Ovary (tissue), 3 donors: ENCODE measurements around the gene FAM107A.

Source experiments
- EP300 ChIP-seq: sonication (generic); formaldehyde crosslinking; IDR thresholded peaks from one replicate; pipeline ENCODE4 v1.6.1; 2017; ENCODE audit warnings: antibody characterized with exemption
- POLR2A ChIP-seq: fragments of 450-650 bp; IDR thresholded peaks from one replicate; pipeline ENCODE4 v1.6.1; 2017; ENCODE audit warnings: antibody characterized with exemption, mild to moderate bottlenecking, moderate library complexity
- TF ChIP-seq, protein P1 (sequence below), 3 donors: fragments of 450-650 bp in 2 of 3; fragments of 200-600 bp in 1 of 3; IDR thresholded peaks; one replicate each; pipeline versions ENCODE4 v1.5.1 to v1.8.0; 2016 to 2022; ENCODE audit warnings: antibody characterized with exemption in 3 of 3, mild to moderate bottlenecking in 1 of 3
- donor health status: DM: no; HTN: no; CAD: no.

GRCh38 chr3:58607816-58608215 is 30.6 kb upstream of the FAM107A start:
- TF ChIP-seq POLR2A: no peak
- TF ChIP-seq, protein P1, sequence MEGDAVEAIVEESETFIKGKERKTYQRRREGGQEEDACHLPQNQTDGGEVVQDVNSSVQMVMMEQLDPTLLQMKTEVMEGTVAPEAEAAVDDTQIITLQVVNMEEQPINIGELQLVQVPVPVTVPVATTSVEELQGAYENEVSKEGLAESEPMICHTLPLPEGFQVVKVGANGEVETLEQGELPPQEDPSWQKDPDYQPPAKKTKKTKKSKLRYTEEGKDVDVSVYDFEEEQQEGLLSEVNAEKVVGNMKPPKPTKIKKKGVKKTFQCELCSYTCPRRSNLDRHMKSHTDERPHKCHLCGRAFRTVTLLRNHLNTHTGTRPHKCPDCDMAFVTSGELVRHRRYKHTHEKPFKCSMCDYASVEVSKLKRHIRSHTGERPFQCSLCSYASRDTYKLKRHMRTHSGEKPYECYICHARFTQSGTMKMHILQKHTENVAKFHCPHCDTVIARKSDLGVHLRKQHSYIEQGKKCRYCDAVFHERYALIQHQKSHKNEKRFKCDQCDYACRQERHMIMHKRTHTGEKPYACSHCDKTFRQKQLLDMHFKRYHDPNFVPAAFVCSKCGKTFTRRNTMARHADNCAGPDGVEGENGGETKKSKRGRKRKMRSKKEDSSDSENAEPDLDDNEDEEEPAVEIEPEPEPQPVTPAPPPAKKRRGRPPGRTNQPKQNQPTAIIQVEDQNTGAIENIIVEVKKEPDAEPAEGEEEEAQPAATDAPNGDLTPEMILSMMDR (IDR thresholded peaks at IDR 0.05): no peak
- TF ChIP-seq EP300: no peak
